CD4-positive, alpha-beta T cell (primary cell): ENCODE measurements around the gene TSR3. TPM values are rescaled to one million over a fixed set of nuclear protein-coding genes. Genes with fewer than 3 reads are reported as not detected.
A peak's percentile ranks its signal among the peaks of the same experiment; 100 is the strongest.
"Not testable (repeated sequence)": the region's sequence is repeated elsewhere in the genome, so short reads cannot be mapped to it uniquely, and the experiment has no call there.

ENCODE experiments used
- ATAC-seq: fragments of 200-7000 bp; cut with Tn5 transposase; one replicate; pipeline ENCODE4 v1.10.0; 2022; ENCODE audit warnings: mild to moderate bottlenecking; ENCODE audit not compliant: poor library complexity
- CTCF ChIA-PET: fragments of 350-600 bp; sonication (Branson Sonifier 250); formaldehyde crosslinking; loops from one replicate; lab custom pipeline; 2021; ENCODE audit warnings: antibody characterized with exemption, inconsistent platforms; lab: Charles Lee
- POLR2A ChIA-PET: fragments of 350-600 bp; sonication (Branson Sonifier 250); formaldehyde crosslinking; loops from one replicate; lab custom pipeline; 2021; ENCODE audit warnings: antibody characterized with exemption, inconsistent platforms; lab: Charles Lee
- DNase-seq, 14 experiments: peaks; one replicate each; pipeline ENCODE4 v3.0.0-alpha.2; 2013 to 2020; ENCODE audit warnings: mixed read lengths in 2 of 14
- H3K27ac ChIP-seq, 2 donors: one replicate each; pipeline versions ENCODE4 v1.5.1 to v1.7.0; 2013; ENCODE audit warnings: low read length in 2 of 2, low read depth in 1 of 2, mild to moderate bottlenecking in 1 of 2
- H3K27me3 ChIP-seq, 2 experiments: 1 replicate in 1 of 2; 2 replicates in 1 of 2; pipeline versions ENCODE4 v1.6.1 to v1.7.0; 2013; ENCODE audit warnings: low read length in 2 of 2, control low read depth in 1 of 2, mild to moderate bottlenecking in 1 of 2, moderate library complexity in 1 of 2; ENCODE audit not compliant: insufficient read depth in 2 of 2, control insufficient read depth in 1 of 2
- H3K36me3 ChIP-seq: one replicate; pipeline ENCODE4 v1.6.1; 2013; ENCODE audit warnings: low read length, control low read depth; ENCODE audit not compliant: insufficient read depth
- H3K4me1 ChIP-seq: one replicate; pipeline ENCODE4 v1.6.1; 2013; ENCODE audit warnings: low read length, control low read depth; ENCODE audit not compliant: insufficient read depth
- H3K4me3 ChIP-seq: one replicate; pipeline ENCODE4 v1.5.1; 2013; ENCODE audit warnings: mild to moderate bottlenecking, low read length, moderate library complexity
- H3K9me3 ChIP-seq, 2 experiments: 1 replicate in 1 of 2; 2 replicates in 1 of 2; pipeline versions ENCODE4 v1.6.1 to v1.7.0; 2013; ENCODE audit warnings: low read length in 2 of 2, mild to moderate bottlenecking in 2 of 2, control low read depth in 1 of 2, moderate library complexity in 1 of 2; ENCODE audit not compliant: control insufficient read depth in 1 of 2, insufficient read depth in 1 of 2
- H3K27ac Mint-ChIP-seq: one replicate; pipeline ENCODE4 v1.8.0; 2020; ENCODE audit warnings: mixed read lengths
- H3K27me3 Mint-ChIP-seq: one replicate; pipeline ENCODE4 v1.8.0; 2021; ENCODE audit warnings: mixed read lengths
- H3K36me3 Mint-ChIP-seq: one replicate; pipeline ENCODE4 v1.8.0; 2021; ENCODE audit warnings: low read depth, mixed read lengths
- H3K4me1 Mint-ChIP-seq: one replicate; pipeline ENCODE4 v1.8.0; 2021; ENCODE audit warnings: low read depth, mixed read lengths
- H3K4me3 Mint-ChIP-seq: one replicate; pipeline ENCODE4 v1.8.0; 2020; ENCODE audit warnings: mild to moderate bottlenecking, mixed read lengths
- H3K9me3 Mint-ChIP-seq: one replicate; pipeline ENCODE4 v1.8.0; 2020; ENCODE audit warnings: mixed read lengths
- intact Hi-C, 2 experiments: fragments of 100-400 bp; cut with DNase I in 1 of 2; cut with micrococcal nuclease in 1 of 2; formaldehyde crosslinking; loops; one replicate each; pipeline versions ENCODE4 v1.15.1 to v1.9.0; 2023 to 2025; cut with DNase I, micrococcal nuclease
- total RNA-seq, 174 experiments: library from RNA in 2 of 174; stranded (reverse) in 2 of 174; gene quantifications; one replicate each; pipeline ENCODE4 v1.2.3 and lab custom pipeline; 2021 to 2026
- TF ChIP-seq, protein P1 (sequence below): fragments of 200-600 bp; IDR thresholded peaks from one replicate; pipeline ENCODE4 v1.8.0; 2022; ENCODE audit warnings: antibody characterized with exemption, mild to moderate bottlenecking

Gene TSR3
- total RNA-seq, 2 experiments from 2014 or later = 19.9 to 21.4 TPM

DNA sequence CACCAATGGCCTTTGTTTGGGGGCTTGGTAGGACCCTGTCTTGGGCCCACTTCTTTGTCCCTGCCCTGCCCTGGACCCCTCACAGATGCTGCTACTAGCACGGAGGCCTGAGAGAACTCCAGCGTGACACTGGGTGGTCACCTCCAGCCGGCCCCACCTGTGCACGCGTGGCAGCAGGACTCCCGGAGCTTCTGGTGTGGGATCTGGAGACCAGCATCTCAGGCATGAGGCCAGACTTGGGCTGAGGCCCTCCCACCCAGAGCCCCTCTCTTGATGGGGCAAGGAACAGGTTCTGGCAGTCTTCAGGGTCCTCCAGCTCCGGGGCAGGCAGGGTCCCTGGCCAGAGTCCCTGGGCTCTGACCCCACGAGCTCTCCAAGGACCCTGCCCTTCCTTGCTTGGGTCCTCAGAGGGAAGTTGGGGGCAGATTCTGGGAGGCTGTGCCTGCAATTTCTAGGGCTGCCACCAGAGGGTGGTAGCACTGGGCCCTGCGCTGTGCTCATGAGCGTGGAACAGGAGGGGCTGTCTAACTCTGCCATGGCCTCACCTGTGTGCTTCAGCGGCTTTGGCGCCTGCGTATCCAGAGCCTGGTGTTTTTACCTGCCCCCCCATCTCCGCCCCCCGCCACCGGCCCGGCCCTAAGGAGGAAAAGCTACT is 21.3 kb downstream of the TSR3 start:
- H3K4me3 ChIP-seq = no peak overlapping the region
- H3K4me1 ChIP-seq = peaks cover 44% of the 10 kb centered on the region
- H3K9me3 Mint-ChIP-seq = no peaks in the 10 kb centered on the region
- intact Hi-C loops = loop anchor here in 1 of 2 experiments (2.0 kb wide), 1 partner anchor 18 kb away; no protein-coding TSS in a partner anchor
- no peak overlapping the region for H3K27ac Mint-ChIP-seq
- peaks cover 6% of the 10 kb centered on the region for H3K36me3 Mint-ChIP-seq
- ChIA-PET POLR2A (interaction anchor here (2.9 to 3.1 kb wide), 2 partner anchors 13 to 21 kb away, joined by 7 to 15 read pairs; partner anchors contain the start of gene UBE2I), CTCF (no interaction called here)
- no peak overlapping the region for H3K27ac ChIP-seq
- peaks cover 12% of the 10 kb centered on the region for H3K4me1 Mint-ChIP-seq
- H3K9me3 ChIP-seq = peaks cover 0 to 39% of the 10 kb centered on the region in 2 experiments
- ATAC-seq = no peak
- H3K36me3 ChIP-seq = peaks cover 7% of the 10 kb centered on the region
- TF ChIP-seq, protein P1, sequence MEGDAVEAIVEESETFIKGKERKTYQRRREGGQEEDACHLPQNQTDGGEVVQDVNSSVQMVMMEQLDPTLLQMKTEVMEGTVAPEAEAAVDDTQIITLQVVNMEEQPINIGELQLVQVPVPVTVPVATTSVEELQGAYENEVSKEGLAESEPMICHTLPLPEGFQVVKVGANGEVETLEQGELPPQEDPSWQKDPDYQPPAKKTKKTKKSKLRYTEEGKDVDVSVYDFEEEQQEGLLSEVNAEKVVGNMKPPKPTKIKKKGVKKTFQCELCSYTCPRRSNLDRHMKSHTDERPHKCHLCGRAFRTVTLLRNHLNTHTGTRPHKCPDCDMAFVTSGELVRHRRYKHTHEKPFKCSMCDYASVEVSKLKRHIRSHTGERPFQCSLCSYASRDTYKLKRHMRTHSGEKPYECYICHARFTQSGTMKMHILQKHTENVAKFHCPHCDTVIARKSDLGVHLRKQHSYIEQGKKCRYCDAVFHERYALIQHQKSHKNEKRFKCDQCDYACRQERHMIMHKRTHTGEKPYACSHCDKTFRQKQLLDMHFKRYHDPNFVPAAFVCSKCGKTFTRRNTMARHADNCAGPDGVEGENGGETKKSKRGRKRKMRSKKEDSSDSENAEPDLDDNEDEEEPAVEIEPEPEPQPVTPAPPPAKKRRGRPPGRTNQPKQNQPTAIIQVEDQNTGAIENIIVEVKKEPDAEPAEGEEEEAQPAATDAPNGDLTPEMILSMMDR = peak; percentile 24
- H3K4me3 Mint-ChIP-seq = no peak overlapping the region
- H3K27me3 ChIP-seq = peaks cover 31 to 38% of the 10 kb centered on the region in 2 experiments
- DNase-seq = peak in 1 of 14 experiments; percentile 54
- H3K27me3 Mint-ChIP-seq = peaks cover 19% of the 10 kb centered on the region

GRCh38 chr16:1328961-1329360 is 22.7 kb downstream of the TSR3 start:
- intact Hi-C loops, H3K27ac ChIP-seq, DNase-seq, H3K27me3 Mint-ChIP-seq, CTCF ChIA-PET, ATAC-seq, H3K27ac Mint-ChIP-seq, H3K4me3 Mint-ChIP-seq, H3K9me3 Mint-ChIP-seq, H3K4me3 ChIP-seq: not testable (repeated sequence)
- peaks cover 17% of the 10 kb centered on the region for H3K36me3 Mint-ChIP-seq
- peaks cover 12% of the 10 kb centered on the region for H3K4me1 Mint-ChIP-seq
- POLR2A ChIA-PET = interaction anchor here (2.9 kb wide), 1 partner anchor 20 kb away, joined by 7 read pairs; the partner anchor contains the start of gene UBE2I
- peaks cover 29% of the 10 kb centered on the region for H3K4me1 ChIP-seq
- peaks cover 0 to 29% of the 10 kb centered on the region in 2 experiments for H3K9me3 ChIP-seq
- H3K27me3 ChIP-seq = peaks cover 20 to 24% of the 10 kb centered on the region in 2 experiments
- H3K36me3 ChIP-seq = peaks cover 21% of the 10 kb centered on the region

DNA sequence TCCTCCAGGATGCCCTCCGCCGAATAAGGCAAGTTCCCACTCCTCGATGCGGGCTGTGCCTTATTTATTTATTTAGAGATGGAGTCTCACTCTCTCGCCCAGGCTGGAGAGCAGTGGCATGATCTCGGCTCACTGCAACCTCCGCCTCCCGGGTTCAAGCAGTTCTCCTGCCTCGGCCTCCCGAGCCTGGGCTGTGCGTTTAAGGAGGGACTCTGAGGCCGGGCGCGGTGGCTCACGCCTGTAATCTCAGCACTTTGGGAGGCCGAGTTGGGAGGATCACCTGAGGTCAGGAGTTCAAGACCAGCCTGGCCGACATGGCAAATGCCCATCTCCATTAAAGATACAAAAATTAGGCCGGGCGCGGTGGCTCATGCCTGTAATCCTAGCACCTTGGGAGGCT is 23.5 kb downstream of the TSR3 start:
- DNase-seq, H3K27ac ChIP-seq, H3K27me3 Mint-ChIP-seq, H3K9me3 Mint-ChIP-seq, CTCF ChIA-PET, ATAC-seq, POLR2A ChIA-PET, intact Hi-C loops, H3K27ac Mint-ChIP-seq, H3K4me3 Mint-ChIP-seq, H3K4me3 ChIP-seq: not testable (repeated sequence)
- peaks cover 23% of the 10 kb centered on the region for H3K36me3 Mint-ChIP-seq
- peaks cover 12% of the 10 kb centered on the region for H3K4me1 Mint-ChIP-seq
- peaks cover 24% of the 10 kb centered on the region for H3K4me1 ChIP-seq
- H3K27me3 ChIP-seq = peaks cover 19 to 20% of the 10 kb centered on the region in 2 experiments
- peaks cover 29% of the 10 kb centered on the region for H3K36me3 ChIP-seq
- peaks cover 0 to 28% of the 10 kb centered on the region in 2 experiments for H3K9me3 ChIP-seq

GRCh38 chr16:1327619-1327947 is 24.1 kb downstream of the TSR3 start:
- Histone ChIP-seq H3K27ac (no peak overlapping the region), H3K9me3 (peaks cover 0 to 24% of the 10 kb centered on the region in 2 experiments), H3K4me1 (peaks cover 19% of the 10 kb centered on the region), H3K4me3 (no peak overlapping the region), H3K27me3 (peaks cover 15 to 16% of the 10 kb centered on the region in 2 experiments), H3K36me3 (peaks cover 32% of the 10 kb centered on the region)
- CTCF ChIA-PET = no interaction called here
- no peak overlapping the region for H3K4me3 Mint-ChIP-seq
- H3K4me1 Mint-ChIP-seq = peaks cover 9% of the 10 kb centered on the region
- H3K27me3 Mint-ChIP-seq = peaks cover 6% of the 10 kb centered on the region
- TF ChIP-seq, protein P1 = no peak
- intact Hi-C loops = no loop called here
- DNase-seq = no peak
- H3K27ac Mint-ChIP-seq = no peak overlapping the region
- H3K36me3 Mint-ChIP-seq = peaks cover 24% of the 10 kb centered on the region
- POLR2A ChIA-PET = no interaction called here
- no peak for ATAC-seq
- H3K9me3 Mint-ChIP-seq = no peaks in the 10 kb centered on the region
